ENCODE data around the gene EME2. TPM values are rescaled to one million over a fixed set of nuclear protein-coding genes. Genes with fewer than 3 reads are reported as not detected.

EME2 gene
- total and polyA plus RNA-seq, 2 of the 13 experiments (the other 11 are each of a cell fraction or from before 2014, with no cell fraction given): 4.4 to 7.6 TPM

DNA sequence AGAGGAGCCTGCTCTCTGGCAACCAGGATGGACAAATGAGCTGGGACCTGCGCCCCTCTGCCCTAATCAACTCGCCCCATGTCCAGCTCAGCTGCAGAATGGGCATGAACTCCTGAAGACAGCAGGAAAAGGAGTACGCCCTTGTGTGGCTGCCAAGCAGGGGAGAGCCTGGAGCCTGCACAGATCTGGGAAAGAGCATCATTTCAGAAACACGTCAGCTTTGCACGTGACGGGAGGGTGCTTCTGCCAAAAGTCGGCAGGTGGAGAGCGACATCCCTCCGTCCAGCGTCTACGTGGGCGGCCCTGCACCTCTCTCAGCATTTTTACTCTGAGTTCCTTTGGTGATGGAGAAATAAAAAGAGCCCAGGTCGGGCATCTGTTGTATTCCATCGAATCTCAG, 19.8 kb upstream of the EME2 start (continued):
- TF ChIP-seq ARID5B (CRISPR knock-in tag; IDR thresholded peaks at IDR 0.05) (no peak), ZNF460 (CRISPR knock-in tag; IDR thresholded peaks at IDR 0.05; ENCODE audit: borderline replicate concordance) (no peak), ZNF850 (CRISPR knock-in tag; conservative IDR thresholded peaks at IDR 0.05) (no peak)

GRCh38 chr16:1754204-1754603, 18.4 kb upstream of the EME2 start:
- Histone ChIP-seq H3K4me1 (ENCODE audit: insufficient read depth, low read length) (peaks cover 10% of the 10 kb centered on the region), H3K9ac (ENCODE audit: insufficient read depth, low read depth, low read length) (no peak overlapping the region), H4K20me1 (ENCODE audit: insufficient read depth, low read length) (no peaks in the 10 kb centered on the region), H3K4me2 (ENCODE audit: low read depth, low read length) (no peak overlapping the region), H3K9me3 (ENCODE audit: low read length) (no peaks in the 10 kb centered on the region), H3K4me3 (replicated peaks in 1 of 3; ENCODE audit: insufficient read depth in 1 of 3, low read depth in 2 of 3, low read length in 3 of 3) (no peak overlapping the region), H3K27me3 (ENCODE audit: control insufficient read depth in 1 of 2, insufficient read depth in 2 of 2, low read length in 2 of 2) (no peaks in the 10 kb centered on the region), H3K36me3 (replicated peaks in 1 of 2; ENCODE audit: control insufficient read depth in 1 of 2, insufficient read depth in 2 of 2, low read length in 2 of 2) (peaks cover 10 to 44% of the 10 kb centered on the region in 2 experiments; a peak in 4 of 5 replicates), H3K79me2 (ENCODE audit: insufficient read depth, low read length) (no peaks in the 10 kb centered on the region), H3K27ac (ENCODE audit: extremely low read length, insufficient read depth, low read length) (no peak overlapping the region), H2AFZ (ENCODE audit: low read length) (no peak overlapping the region)
- ATAC-seq (no peak), DNase-seq (ENCODE audit: low spot score) (no peak), FAIRE-seq (no peak)
- TF ChIP-seq TARDBP (CRISPR knock-in tag; IDR thresholded peaks at IDR 0.05) (no peak), ZNF136 (CRISPR knock-in tag; IDR thresholded peaks at IDR 0.05; ENCODE audit: low read depth) (no peak), TEF (CRISPR knock-in tag; IDR thresholded peaks at IDR 0.05) (no peak), PAF1 (CRISPR knock-in tag; IDR thresholded peaks at IDR 0.05) (no peak), TEAD3 (CRISPR knock-in tag; optimal IDR thresholded peaks at IDR 0.05; ENCODE audit: borderline replicate concordance) (no peak), GATA4 (IDR thresholded peaks at IDR 0.05; ENCODE audit: borderline replicate concordance, low read depth) (no peak), RXRB (CRISPR knock-in tag; IDR thresholded peaks at IDR 0.05; ENCODE audit: borderline replicate concordance) (no peak), MXD1 (CRISPR knock-in tag; IDR thresholded peaks at IDR 0.05) (no peak), ZSCAN21 (CRISPR knock-in tag; IDR thresholded peaks at IDR 0.05; ENCODE audit: borderline replicate concordance) (no peak)
- WGBS (ENCODE audit: low lambda C conversion rate): 93% methylated on average over 12 of the region's 12 CpGs
- intact Hi-C loops (cut with micrococcal nuclease; ENCODE audit: unreplicated experiment): no loop called here
- ChIA-PET CTCF (ENCODE audit: low intra/inter-chr PET ratio, low total read pairs) (no interaction called here), POLR2A (no interaction called here)
- BruUV-seq (replicated peaks): no TSS peak
- in situ Hi-C loops (cut with HindIII; ENCODE audit: extremely low pct_ligation_motif_present, low pct_unique_long_range_greater_than_20kb): no loop called here

All from HepG2 (cell line).